Activated naive CD4-positive, alpha-beta T cell treated with anti-CD3 and anti-CD28 coated beads, Interleukin-2, amount 10 ng/mL, durations not matched to agents 7 days and 5 days (primary cell): ENCODE results near the gene BICRA.
A peak's percentile ranks its signal among the peaks of the same experiment; 100 is the strongest.
"Not testable (repeated sequence)": the region's sequence is repeated elsewhere in the genome, so short reads cannot be mapped to it uniquely, and the experiment has no call there.

ENCODE experiments used
- CTCF ChIA-PET: fragments of 350-600 bp; sonication (Branson Sonifier 250); formaldehyde crosslinking; loops from one replicate; lab custom pipeline; 2021; ENCODE audit warnings: antibody characterized with exemption; lab: Charles Lee
- DNase-seq: peaks from one replicate; pipeline ENCODE4 v3.0.0-alpha.2; 2020
- H3K27ac Mint-ChIP-seq: one replicate; pipeline ENCODE4 v1.8.0; 2021; ENCODE audit warnings: mild to moderate bottlenecking, moderate library complexity, mixed read lengths
- H3K27me3 Mint-ChIP-seq: one replicate; pipeline ENCODE4 v1.8.0; 2021; ENCODE audit warnings: mild to moderate bottlenecking, mixed read lengths
- H3K36me3 Mint-ChIP-seq: one replicate; pipeline ENCODE4 v1.8.0; 2021; ENCODE audit warnings: mixed read lengths
- H3K4me1 Mint-ChIP-seq: one replicate; pipeline ENCODE4 v1.8.0; 2021; ENCODE audit warnings: mixed read lengths
- H3K4me3 Mint-ChIP-seq: one replicate; pipeline ENCODE4 v1.8.0; 2021; ENCODE audit warnings: mild to moderate bottlenecking, moderate library complexity, mixed read lengths
- H3K9me3 Mint-ChIP-seq: one replicate; pipeline ENCODE4 v1.8.0; 2021; ENCODE audit warnings: mixed read lengths

Gene BICRA

GRCh38 chr19:47704024-47704423 lies 95.1 kb downstream of the BICRA start:
- CTCF ChIA-PET = interaction anchor here (2.4 to 11.9 kb wide), 2 partner anchors 9 to 266 kb away, joined by 11 to 158 read pairs; partner anchors contain the start of gene EHD2
- Mint-ChIP-seq H3K9me3 (no peaks in the 10 kb centered on the region), H3K27me3 (peaks cover 17% of the 10 kb centered on the region), H3K4me3 (no peak overlapping the region), H3K4me1 (peaks cover 3% of the 10 kb centered on the region), H3K27ac (no peak overlapping the region), H3K36me3 (peaks cover 17% of the 10 kb centered on the region)
- no peak for DNase-seq

DNA sequence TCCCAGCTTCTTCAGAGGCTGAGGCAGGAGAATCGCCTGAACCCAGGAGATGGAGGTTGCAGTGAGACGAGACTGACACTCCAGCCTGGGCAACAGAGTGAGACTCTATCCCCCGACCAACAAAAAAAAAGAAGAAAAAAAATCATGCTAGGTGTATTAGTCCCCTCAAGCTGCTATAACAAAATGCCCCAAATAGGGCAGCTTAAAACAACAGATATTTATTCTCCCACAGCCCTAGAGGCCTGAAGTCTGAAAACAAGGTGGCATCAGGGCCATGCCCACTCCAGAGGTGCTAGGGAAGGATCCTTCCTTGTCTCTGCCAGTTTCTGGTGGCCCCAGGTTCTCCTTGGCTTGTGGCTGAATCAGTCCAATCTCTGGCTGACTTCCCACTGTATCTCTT lies 95.7 kb downstream of the BICRA start:
- Mint-ChIP-seq H3K4me1 (peaks cover 3% of the 10 kb centered on the region), H3K36me3 (peaks cover 16% of the 10 kb centered on the region), H3K27ac (no peak overlapping the region)

GRCh38 chr19:47707135-47707925 lies 98.4 kb downstream of the BICRA start:
- Mint-ChIP-seq H3K4me3 (no peak overlapping the region), H3K27ac (no peak overlapping the region), H3K9me3 (no peaks in the 10 kb centered on the region), H3K4me1 (peaks cover 3% of the 10 kb centered on the region), H3K36me3 (peaks cover 8% of the 10 kb centered on the region), H3K27me3 (peaks cover 37% of the 10 kb centered on the region)
- CTCF ChIA-PET = interaction anchor here (0.7 to 11.9 kb wide), 16 partner anchors 8 to 414 kb away, joined by 3 to 158 read pairs (median 4); partner anchors contain the start of gene NOP53
- DNase-seq = peak; percentile 87

More for the DNA sequence above, 95.7 kb downstream of the BICRA start:
- CTCF ChIA-PET = interaction anchor here (0.5 to 11.9 kb wide), 5 partner anchors 8 to 267 kb away, joined by 3 to 158 read pairs (median 9); partner anchors contain the start of gene EHD2
- Mint-ChIP-seq H3K4me3 (no peak overlapping the region), H3K9me3 (no peaks in the 10 kb centered on the region), H3K27me3 (peaks cover 18% of the 10 kb centered on the region)
- DNase-seq = no peak

DNA sequence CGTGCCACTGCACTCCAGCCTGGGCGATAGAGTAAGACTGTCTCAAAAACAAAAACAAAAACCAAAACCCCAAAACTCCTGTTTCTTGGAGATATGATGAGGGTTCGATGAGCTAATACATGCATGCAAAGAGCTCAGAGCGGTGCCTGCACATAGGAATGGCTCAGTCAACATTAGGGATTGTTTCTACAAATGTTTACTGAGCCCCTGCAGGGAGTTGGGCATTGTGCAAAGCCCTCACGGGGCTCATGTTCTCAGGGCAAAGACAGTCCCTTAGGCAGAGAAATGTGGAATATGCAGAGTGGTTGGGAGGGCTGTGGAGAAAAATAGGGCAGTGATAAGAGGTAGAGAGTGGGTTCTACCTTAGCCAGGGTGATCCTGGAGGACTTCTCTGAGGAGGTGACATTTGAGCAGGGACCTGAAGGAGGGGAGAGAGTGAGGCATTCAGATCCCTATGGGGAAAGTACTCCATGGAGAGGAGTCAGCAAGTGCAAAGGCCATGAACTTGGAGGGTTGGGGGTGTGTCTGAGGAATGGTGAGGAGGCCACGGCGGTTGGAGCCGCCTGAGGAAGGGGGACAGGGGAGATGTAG lies 102.8 kb downstream of the BICRA start:
- Mint-ChIP-seq H3K27me3 (peaks cover 71% of the 10 kb centered on the region), H3K36me3 (no peaks in the 10 kb centered on the region), H3K4me3 (no peak overlapping the region), H3K9me3 (no peaks in the 10 kb centered on the region), H3K4me1 (peaks cover 10% of the 10 kb centered on the region), H3K27ac (no peak overlapping the region)
- DNase-seq = no peak
- CTCF ChIA-PET = interaction anchor here (1.2 to 11.9 kb wide), 12 partner anchors 8 to 284 kb away, joined by 4 to 158 read pairs (median 10); partner anchors contain the start of gene NOP53

DNA sequence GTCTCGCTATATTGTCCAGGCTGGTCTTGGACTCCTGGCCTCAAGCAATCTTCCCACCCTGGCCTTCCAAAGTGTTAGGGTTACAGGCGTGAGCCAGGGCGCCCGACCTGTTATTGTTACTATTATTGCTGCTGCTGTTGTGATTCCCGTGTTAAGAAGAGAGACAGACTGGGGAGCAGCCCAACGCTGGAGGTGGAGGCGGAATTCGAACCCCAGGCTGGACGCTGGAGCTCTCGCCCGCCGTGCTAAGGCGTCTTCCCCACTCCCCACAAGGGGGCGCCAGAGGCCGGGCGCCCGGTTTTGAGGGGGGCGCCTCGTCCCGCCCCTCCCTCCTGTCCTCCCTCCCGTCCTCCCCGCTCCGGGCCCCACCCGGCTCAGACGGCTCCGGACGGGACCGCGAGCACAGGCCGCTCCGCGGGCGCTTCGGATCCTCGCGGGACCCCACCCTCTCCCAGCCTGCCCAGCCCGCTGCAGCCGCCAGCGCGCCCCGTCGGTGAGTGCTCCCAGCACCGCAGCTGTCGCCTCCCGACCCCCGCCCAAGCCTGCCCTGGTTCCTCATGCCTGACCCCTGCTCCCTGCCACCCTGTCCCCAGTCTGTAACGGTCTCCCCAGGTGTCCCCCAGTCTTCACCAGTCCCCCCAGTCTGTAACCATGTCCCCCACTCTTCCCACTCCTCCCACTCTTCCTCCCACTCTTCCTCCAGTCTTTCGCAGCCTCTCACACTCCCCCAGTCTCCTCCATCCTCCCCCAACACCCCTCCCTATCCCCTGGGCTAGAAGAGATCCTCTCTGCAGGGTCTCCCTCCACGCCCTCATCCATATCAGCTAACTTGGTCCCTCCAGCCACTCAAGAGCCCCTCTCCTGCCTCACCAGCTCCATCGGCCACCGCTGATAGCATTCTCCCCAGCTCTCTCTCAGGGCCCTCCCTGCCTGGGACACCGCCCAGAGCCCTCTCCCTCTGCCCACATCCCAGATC lies 104.4 kb downstream of the BICRA start, which contains the start of gene EHD2:
TSS of gene EHD2 (plus strand) at position 377 of the 976 bp plus-strand sequence. CDS start 3,191 bp downstream, outside the sequence.
- H3K27me3 Mint-ChIP-seq = peaks cover 70% of the 10 kb centered on the region
- H3K36me3 Mint-ChIP-seq = no peaks in the 10 kb centered on the region
- DNase-seq = peak; percentile 56
- H3K27ac Mint-ChIP-seq = no peak within 1 kb of the TSS
- H3K9me3 Mint-ChIP-seq = no peaks in the 10 kb centered on the region
- CTCF ChIA-PET = interaction anchor here (0.6 to 11.9 kb wide), 23 partner anchors 9 to 424 kb away, joined by 3 to 158 read pairs (median 7); partner anchors contain the start of gene NOP53
- H3K4me3 Mint-ChIP-seq = no peak within 1 kb of the TSS
- H3K4me1 Mint-ChIP-seq = peaks cover 7% of the 10 kb centered on the region

DNA sequence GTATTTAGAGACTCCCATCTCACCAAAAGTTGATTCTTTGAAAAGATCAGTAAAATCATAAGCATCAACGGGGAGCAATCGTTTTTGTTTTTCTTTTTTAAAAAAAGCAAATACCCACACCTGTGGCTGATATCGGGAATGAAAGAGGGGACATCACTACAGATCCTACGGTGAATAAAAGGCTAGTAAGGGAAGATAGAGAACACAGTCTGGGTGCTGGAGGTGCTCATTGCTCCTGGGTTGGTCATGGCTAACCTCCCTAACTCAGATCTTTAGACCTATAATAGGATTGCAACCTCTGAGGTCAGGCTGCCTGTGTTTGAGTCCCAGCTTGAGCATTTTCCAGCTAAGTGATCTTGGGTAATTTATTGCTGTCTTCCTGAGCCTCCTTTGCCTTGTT lies 105.4 kb downstream of the BICRA start:
- CTCF ChIA-PET = interaction anchor here (1.0 to 4.7 kb wide), 11 partner anchors 8 to 286 kb away, joined by 3 to 86 read pairs (median 7); partner anchors contain the start of gene NOP53
- no peak for DNase-seq

DNA sequence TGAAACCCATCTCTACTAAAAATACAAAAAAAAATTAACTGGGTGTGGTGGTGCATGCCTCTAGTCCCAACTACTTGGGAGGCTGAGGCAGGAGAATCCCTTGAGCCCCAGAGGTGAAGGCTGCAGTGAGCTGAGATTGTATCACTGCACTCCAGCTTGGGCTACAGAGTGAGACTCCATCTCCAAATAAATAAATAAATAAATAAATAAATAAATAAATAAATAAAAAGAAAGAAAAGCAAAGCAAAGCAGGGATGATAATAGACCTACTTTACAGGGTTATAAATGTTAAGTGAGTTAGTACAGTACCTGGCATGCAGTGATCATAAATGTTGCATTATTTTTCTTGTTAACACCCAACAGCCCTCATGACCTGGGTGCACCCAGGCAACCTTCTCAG lies 105.9 kb downstream of the BICRA start:
- H3K27ac Mint-ChIP-seq, H3K36me3 Mint-ChIP-seq: not testable (repeated sequence)
- CTCF ChIA-PET = interaction anchor here (1.0 to 4.7 kb wide), 9 partner anchors 9 to 278 kb away, joined by 3 to 86 read pairs (median 4); partner anchors contain the start of gene NOP53

More for the DNA sequence above, 105.4 kb downstream of the BICRA start:
- H3K27me3 Mint-ChIP-seq = peaks cover 67% of the 10 kb centered on the region
- H3K27ac Mint-ChIP-seq = no peak overlapping the region
- H3K36me3 Mint-ChIP-seq = no peaks in the 10 kb centered on the region
- H3K4me1 Mint-ChIP-seq = peaks cover 7% of the 10 kb centered on the region
- no peak overlapping the region for H3K4me3 Mint-ChIP-seq
- no peaks in the 10 kb centered on the region for H3K9me3 Mint-ChIP-seq

DNA sequence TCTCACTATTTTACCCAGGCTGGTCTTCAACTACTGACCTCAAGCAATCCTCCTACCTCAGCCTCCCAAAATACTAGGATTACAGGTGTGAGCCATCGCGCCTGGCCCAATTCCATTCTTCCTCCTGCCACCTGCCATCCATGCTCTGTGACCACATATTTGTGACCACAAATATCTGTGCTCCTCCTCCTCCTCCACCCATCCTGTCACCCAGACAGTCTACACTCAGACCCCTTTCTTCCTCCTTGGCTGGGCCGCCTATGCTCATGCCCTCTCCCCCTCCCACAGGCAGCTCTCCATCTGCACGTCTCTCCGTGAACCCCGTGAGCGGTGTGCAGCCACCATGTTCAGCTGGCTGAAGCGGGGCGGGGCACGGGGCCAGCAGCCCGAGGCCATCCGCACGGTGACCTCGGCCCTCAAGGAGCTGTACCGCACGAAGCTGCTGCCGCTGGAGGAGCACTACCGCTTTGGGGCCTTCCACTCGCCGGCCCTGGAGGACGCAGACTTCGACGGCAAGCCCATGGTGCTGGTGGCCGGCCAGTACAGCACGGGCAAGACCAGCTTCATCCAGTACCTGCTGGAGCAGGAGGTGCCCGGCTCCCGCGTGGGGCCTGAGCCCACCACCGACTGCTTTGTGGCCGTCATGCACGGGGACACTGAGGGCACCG lies 107.5 kb downstream of the BICRA start:
- Mint-ChIP-seq H3K4me1 (peaks cover 7% of the 10 kb centered on the region), H3K4me3 (no peak overlapping the region), H3K27ac (no peak overlapping the region), H3K36me3 (no peaks in the 10 kb centered on the region), H3K9me3 (no peaks in the 10 kb centered on the region), H3K27me3 (peaks cover 57% of the 10 kb centered on the region)
- no peak for DNase-seq
- CTCF ChIA-PET = interaction anchor here (0.7 to 2.2 kb wide), 5 partner anchors 8 to 90 kb away, joined by 3 to 9 read pairs (median 4); no protein-coding TSS in a partner anchor

More for the DNA sequence above, 105.9 kb downstream of the BICRA start:
- not testable (repeated sequence) for H3K9me3 Mint-ChIP-seq, H3K4me1 Mint-ChIP-seq, H3K4me3 Mint-ChIP-seq, DNase-seq
- peaks cover 67% of the 10 kb centered on the region for H3K27me3 Mint-ChIP-seq

- H3K27ac Mint-ChIP-seq, H3K36me3 Mint-ChIP-seq, H3K4me1 Mint-ChIP-seq, H3K9me3 Mint-ChIP-seq, CTCF ChIA-PET, H3K4me3 Mint-ChIP-seq, DNase-seq: not testable (repeated sequence)
- peaks cover 54% of the 10 kb centered on the region for H3K27me3 Mint-ChIP-seq
Observed at GRCh38 chr19:47718415-47719046, 109.6 kb downstream of the BICRA start.

- Mint-ChIP-seq H3K4me3 (no peak overlapping the region), H3K36me3 (no peaks in the 10 kb centered on the region), H3K27ac (no peak overlapping the region), H3K9me3 (no peaks in the 10 kb centered on the region), H3K27me3 (peaks cover 54% of the 10 kb centered on the region), H3K4me1 (no peaks in the 10 kb centered on the region)
- DNase-seq = no peak
- CTCF ChIA-PET = no interaction called here
Observed at GRCh38 chr19:47719047-47719859, 110.3 kb downstream of the BICRA start.

DNA sequence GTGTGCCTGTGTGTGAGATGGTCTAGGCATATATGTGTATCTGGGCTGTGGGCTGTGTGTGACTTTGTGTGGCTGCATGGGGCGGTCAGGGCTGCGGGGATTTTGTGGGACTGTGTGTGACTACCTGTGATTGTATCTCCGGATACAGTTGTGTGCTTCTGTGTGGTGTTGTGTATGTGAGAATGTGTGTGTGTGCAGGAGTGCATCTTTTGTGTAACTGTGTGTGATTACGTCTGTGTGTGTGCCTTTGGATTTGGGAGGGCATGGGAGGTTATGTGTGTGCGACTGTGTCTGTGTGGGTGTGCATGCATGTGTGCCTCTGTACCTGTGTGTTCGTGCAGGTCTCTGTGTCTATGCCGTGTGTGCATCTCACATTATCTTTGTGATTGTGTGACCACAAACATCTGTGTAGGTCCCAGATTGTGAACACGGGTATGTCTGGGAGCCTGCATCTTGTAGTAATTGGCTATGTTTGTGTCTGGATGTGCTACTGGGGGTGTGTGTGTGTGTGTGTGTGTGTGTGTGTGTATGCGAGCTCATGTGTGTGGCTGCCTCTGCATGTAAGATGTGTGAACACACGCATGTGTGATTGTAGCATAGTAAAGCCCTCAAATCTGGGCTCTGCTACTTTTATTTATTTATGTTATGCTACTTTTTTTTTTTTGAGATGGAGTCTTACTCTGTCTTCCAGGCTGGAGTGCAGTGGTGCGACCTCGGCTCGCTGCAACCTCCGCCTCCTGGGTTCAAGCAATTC lies 111.9 kb downstream of the BICRA start:
- CTCF ChIA-PET = no interaction called here
- Mint-ChIP-seq H3K4me1 (no peaks in the 10 kb centered on the region), H3K36me3 (no peaks in the 10 kb centered on the region)

More for the DNA sequence above, 111.9 kb downstream of the BICRA start:
- H3K9me3 Mint-ChIP-seq = no peaks in the 10 kb centered on the region
- no peak overlapping the region for H3K4me3 Mint-ChIP-seq
- no peak for DNase-seq
- peaks cover 50% of the 10 kb centered on the region for H3K27me3 Mint-ChIP-seq
- H3K27ac Mint-ChIP-seq = no peak overlapping the region
